Measurements from ENCODE around the gene ZNF366. TPM values are rescaled to one million over a fixed set of nuclear protein-coding genes. Genes with fewer than 3 reads are reported as not detected.
A peak's percentile ranks its signal among the peaks of the same experiment; 100 is the strongest.

ZNF366 gene, protein sequence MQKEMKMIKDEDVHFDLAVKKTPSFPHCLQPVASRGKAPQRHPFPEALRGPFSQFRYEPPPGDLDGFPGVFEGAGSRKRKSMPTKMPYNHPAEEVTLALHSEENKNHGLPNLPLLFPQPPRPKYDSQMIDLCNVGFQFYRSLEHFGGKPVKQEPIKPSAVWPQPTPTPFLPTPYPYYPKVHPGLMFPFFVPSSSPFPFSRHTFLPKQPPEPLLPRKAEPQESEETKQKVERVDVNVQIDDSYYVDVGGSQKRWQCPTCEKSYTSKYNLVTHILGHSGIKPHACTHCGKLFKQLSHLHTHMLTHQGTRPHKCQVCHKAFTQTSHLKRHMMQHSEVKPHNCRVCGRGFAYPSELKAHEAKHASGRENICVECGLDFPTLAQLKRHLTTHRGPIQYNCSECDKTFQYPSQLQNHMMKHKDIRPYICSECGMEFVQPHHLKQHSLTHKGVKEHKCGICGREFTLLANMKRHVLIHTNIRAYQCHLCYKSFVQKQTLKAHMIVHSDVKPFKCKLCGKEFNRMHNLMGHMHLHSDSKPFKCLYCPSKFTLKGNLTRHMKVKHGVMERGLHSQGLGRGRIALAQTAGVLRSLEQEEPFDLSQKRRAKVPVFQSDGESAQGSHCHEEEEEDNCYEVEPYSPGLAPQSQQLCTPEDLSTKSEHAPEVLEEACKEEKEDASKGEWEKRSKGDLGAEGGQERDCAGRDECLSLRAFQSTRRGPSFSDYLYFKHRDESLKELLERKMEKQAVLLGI
- total RNA-seq, result 10 to 100 TPM in 2 of 4 donors, 1 to 10 TPM in 1, under 1 TPM in 1; 0.29 to 20.5 (median 12.1) TPM

DNA sequence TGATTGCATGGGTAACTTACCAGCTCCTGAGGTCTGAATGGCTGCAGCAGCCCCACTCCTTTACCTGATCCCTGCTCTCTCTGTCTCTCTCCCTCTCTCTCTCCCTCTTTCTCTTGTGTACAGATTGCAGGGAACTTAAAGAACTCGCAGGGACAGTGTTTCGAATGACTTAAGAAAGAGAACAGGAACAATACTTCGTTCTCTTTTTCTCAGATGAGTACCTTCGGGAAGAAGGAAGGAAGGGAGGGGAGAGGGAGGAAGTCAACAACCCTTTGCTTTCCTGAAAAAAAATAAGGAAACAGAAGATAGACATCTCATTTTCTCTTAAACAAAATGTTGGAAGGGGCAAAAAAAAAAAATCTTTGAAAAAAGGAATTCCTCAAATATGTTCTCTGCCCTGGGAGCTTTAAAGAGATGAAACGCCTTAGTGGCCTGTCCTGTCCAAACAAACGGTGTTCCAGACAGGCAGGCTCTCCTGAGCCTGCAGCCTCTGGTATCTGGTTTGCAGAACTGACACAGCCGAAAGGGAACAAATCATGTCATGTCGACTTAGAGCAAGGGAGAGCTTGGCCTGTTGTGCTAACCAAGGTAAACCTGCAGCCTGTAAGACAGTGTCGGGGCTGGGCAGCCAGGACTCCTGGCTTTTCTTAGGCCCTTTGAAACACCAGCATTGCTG, at the start of gene ZNF366:
ZNF366 (minus strand) TSS at position 180 of the 676 bp plus-strand sequence. CDS start 45,914 bp downstream, outside the sequence.
- TF ChIP-seq, protein P1, sequence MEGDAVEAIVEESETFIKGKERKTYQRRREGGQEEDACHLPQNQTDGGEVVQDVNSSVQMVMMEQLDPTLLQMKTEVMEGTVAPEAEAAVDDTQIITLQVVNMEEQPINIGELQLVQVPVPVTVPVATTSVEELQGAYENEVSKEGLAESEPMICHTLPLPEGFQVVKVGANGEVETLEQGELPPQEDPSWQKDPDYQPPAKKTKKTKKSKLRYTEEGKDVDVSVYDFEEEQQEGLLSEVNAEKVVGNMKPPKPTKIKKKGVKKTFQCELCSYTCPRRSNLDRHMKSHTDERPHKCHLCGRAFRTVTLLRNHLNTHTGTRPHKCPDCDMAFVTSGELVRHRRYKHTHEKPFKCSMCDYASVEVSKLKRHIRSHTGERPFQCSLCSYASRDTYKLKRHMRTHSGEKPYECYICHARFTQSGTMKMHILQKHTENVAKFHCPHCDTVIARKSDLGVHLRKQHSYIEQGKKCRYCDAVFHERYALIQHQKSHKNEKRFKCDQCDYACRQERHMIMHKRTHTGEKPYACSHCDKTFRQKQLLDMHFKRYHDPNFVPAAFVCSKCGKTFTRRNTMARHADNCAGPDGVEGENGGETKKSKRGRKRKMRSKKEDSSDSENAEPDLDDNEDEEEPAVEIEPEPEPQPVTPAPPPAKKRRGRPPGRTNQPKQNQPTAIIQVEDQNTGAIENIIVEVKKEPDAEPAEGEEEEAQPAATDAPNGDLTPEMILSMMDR (IDR thresholded peaks at IDR 0.05), result no peak
- no peak for TF ChIP-seq POLR2A (IDR thresholded peaks at IDR 0.05)
- Histone ChIP-seq H3K36me3 (no peaks in the 10 kb centered on the region), H3K27ac (peak within 1 kb of the TSS; percentile 67 to 79), H3K27me3 (no peaks in the 10 kb centered on the region), H3K9me3 (no peaks in the 10 kb centered on the region), H3K4me1 (peaks cover 0 to 6% of the 10 kb centered on the region in 2 donors), H3K4me3 (peak within 1 kb of the TSS in 1 of 2 donors; percentile 16)
- intact Hi-C loops (cut with DNase I; ENCODE audit: low total_unique reads), result no loop called here
- no peak for DNase-seq

DNA sequence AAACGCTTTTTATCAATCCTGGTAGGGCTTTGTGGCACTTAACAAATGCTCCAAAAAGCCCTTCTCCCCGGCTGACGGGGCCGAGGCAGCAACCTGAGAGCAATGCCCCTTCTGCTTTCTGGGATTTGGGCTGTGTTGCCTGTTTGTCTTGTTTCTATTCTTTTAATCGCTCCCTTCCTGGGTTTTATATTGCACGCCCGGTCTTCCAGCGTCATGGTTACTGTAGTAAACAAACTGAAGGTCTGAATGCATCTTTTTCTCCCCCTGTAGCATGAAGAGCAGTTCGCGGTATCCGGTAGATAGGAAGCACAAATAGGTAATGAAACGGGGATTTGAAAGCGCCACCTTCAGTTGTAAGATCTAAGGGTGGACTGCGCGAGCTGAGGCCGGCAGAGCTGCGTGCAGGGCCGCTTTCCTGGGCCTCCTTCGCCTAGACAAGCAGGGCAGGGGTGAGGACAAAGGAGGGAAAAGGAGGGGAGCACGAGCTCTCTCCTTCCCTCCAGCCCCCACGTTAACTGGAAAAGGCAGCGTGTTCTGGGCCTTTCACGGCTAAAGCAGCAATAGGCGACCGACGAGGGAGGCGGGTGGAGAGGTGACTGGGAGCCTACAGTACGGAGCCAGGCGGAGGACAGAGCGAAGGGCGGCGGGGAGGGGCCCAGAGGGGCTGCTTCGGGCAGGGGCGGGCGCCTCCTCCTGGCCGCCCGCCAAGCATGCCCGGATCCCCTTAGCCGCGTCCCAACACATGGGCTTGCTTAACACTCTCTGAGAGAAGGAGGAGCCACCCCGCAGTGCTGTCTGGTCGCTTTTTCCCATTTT, 49.3 kb upstream of the ZNF366 start:
- peaks cover 0 to 7% of the 10 kb centered on the region in 2 donors for H3K4me1 ChIP-seq
- TF ChIP-seq, protein P1 (IDR thresholded peaks at IDR 0.05), result peak in 3 of 4 experiments; percentile 4 to 36 (median 7)
- no peak for TF ChIP-seq POLR2A (IDR thresholded peaks at IDR 0.05)
- no peaks in the 10 kb centered on the region for H3K9me3 ChIP-seq
- DNase-seq, result peak; percentile 62 to 66
- H3K27ac ChIP-seq, result peak overlapping the region; percentile 80 to 90
- peak overlapping the region; percentile 11 to 39 for H3K4me3 ChIP-seq
- intact Hi-C loops (cut with DNase I; ENCODE audit: low total_unique reads), result no loop called here
- no peaks in the 10 kb centered on the region for H3K27me3 ChIP-seq
- H3K36me3 ChIP-seq, result no peaks in the 10 kb centered on the region

DNA sequence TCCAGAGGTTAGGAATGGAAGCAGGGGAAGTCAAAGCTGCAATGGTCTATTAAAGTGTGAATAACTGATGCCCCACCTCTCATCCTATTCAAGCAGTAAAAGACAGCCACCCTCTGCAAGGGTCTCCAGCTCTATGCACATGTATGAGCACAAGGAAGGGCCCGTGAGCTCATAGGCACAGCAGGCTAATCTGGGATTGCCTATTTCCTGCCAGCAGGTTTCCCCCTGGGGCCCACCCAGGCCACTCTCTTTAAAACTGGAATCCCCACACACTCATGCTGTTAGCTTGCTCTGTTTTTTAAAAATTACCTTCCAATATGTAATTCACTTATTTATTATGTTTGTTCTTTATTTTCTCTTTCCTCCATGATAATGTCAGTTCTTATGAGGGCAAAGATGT, 48.7 kb upstream of the ZNF366 start:
- Histone ChIP-seq H3K4me1 (peaks cover 0 to 7% of the 10 kb centered on the region in 2 donors), H3K27me3 (no peaks in the 10 kb centered on the region), H3K4me3 (peak overlapping the region; percentile 11 to 39), H3K9me3 (no peaks in the 10 kb centered on the region), H3K36me3 (no peaks in the 10 kb centered on the region), H3K27ac (peak overlapping the region; percentile 80 to 90)
- TF ChIP-seq, protein P1 (IDR thresholded peaks at IDR 0.05), result no peak
- TF ChIP-seq POLR2A (IDR thresholded peaks at IDR 0.05), result no peak
- intact Hi-C loops (cut with DNase I; ENCODE audit: low total_unique reads), result no loop called here
- DNase-seq, result no peak

DNA sequence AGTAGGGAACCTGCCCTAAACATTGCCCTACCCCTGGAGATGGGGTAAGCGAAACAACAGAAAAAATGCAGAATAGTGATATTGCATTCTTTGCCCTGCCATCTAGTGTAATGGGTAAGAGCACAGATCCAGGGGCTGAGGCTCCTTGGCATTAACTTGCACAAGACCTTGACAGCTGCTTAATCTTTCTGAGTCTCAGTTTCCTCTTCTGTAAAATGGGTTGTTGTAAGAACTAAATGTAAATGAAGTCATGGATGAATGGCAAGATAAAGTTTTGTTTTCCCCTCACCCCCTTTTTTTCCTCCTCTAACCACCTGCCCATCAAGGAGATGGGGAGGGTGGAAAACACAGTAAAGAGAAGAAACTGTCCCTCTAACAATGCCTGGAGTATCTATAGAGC, 47.7 kb upstream of the ZNF366 start:
- Histone ChIP-seq H3K4me1 (peaks cover 0 to 7% of the 10 kb centered on the region in 2 donors), H3K9me3 (no peaks in the 10 kb centered on the region), H3K36me3 (no peaks in the 10 kb centered on the region), H3K4me3 (no peak overlapping the region), H3K27ac (no peak overlapping the region), H3K27me3 (no peaks in the 10 kb centered on the region)
- no peak for TF ChIP-seq POLR2A (IDR thresholded peaks at IDR 0.05)
- TF ChIP-seq, protein P1 (IDR thresholded peaks at IDR 0.05), result no peak
- no peak for DNase-seq
- intact Hi-C loops (cut with DNase I; ENCODE audit: low total_unique reads), result no loop called here

All from uterus (tissue), 4 donors.